Measurements from ENCODE around the gene PLA2G7.

GRCh38 chr6:46764961-46765360 is 29.8 kb upstream of the PLA2G7 start:
- TF ChIP-seq CTCF (IDR thresholded peaks at IDR 0.05; ENCODE audit: low read depth, low read length) (no peak), EZH2phosphoT487 (IDR thresholded peaks at IDR 0.05; ENCODE audit: low read depth) (no peak)

Measured in OCI-LY3 (cell line).